Activated T-cell treated with anti-CD3 and anti-CD28 coated beads for 24 hours (primary cell): ENCODE results near the gene EXOSC7.

ENCODE experiments used
- DNase-seq: peaks from one replicate; pipeline ENCODE4 v3.0.0-alpha.2; 2020; ENCODE audit warnings: low read depth

Gene EXOSC7

DNA sequence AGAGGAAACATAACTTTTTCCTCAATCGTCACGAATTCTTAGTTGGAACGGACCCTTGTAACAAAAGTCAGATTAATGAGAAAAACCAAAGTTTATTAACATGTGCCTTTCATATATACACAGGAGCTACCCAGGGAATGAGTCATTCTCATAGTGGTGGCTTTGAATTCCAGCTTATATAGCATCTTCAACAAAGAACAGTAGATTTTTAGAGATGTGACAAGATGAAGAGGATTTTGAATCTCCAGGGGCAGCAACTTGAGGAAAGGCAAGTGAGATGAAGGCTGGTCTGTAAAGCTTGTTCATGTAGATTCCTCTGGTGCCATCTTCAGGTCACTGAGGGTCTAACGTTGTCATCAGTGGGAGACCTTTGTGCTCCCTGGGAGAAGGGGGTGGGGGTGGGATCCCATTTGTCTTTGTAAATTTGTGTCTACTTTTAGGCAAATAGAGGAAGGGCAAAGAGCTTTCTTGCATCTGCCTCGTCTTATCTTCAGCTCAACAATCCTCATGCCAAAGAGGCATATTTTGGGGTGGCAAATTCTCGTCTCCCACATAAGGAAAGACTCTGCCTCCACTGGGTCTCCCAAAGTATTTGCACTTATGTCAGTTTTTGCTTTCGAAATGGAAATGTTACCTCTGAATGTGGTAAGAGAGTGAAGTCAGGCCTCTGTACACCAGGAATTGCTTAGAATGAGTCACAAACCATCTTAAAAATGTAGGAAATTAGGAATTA is 79.5 kb downstream of the EXOSC7 start:
- no peak for DNase-seq

DNA sequence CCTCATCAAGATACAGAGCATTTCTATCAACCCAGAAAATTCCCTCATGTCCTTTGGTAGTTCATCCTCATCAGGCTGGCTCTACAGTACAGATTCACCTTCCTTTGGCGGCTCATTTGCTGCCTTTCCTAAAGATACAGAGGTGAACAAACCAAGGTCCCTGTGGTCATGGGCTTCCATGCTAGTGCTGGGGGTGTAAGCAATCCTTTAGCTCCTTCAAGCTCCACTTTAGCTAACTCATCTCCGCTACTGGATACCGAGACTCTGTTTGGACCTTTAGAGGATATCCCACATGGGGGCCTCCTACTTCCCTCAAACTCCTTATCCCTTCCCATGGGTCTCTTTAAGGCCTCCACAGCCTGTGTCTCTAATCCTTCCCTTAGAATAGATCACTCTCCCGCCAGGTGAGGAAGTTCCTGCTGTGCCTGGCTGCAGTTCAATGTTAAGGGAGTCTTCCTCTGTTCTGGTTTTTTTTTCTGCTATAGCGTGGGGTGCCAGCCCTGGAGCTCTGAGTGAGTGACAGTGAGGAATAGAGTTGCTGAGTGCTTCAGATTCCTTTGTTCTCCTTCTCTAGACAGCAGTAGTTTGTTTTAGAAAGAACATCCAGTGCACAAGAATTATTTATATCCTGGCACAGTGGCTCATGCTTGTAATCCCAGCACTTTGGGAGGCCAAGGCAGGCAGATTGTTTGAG is 80.7 kb downstream of the EXOSC7 start:
- no peak for DNase-seq

DNA sequence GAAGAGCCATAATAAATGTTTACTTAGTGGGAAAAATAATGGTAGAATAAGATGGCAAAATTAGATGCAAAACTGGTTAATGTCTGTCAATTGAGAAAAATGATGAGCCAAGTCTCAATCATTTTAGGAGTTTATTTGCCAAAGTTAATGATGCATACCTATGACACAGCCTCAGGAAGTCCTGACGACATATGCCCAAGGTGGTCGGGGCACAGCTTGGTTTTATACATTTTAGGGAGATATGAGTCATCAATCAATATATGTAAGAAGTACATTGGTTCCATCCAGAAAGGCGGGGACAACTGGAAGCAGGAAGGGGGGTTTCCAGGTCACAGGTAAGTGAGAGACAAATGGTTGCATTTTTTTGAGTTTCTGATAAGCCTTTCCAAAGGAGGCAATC is 81.5 kb downstream of the EXOSC7 start:
- DNase-seq = no peak

DNA sequence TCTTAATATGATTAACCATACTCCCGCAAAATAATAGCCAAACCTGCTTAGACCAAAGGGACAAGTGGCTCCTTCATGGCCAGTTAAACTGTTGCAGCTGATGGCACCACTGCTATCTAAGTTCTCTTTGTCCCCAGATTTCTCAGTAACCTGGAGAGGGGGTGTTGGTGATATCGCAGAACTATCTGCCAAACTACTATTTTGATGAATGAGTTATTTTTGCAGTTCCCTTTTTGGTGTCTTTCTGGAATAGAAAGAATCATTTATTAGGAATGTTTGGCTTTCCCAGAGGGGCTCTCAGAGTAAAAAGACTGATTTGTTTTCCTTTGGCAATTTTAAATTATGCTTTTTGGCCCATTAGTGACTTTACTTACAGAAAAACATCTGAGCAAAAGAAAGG is 83.1 kb downstream of the EXOSC7 start:
- DNase-seq = no peak

DNA sequence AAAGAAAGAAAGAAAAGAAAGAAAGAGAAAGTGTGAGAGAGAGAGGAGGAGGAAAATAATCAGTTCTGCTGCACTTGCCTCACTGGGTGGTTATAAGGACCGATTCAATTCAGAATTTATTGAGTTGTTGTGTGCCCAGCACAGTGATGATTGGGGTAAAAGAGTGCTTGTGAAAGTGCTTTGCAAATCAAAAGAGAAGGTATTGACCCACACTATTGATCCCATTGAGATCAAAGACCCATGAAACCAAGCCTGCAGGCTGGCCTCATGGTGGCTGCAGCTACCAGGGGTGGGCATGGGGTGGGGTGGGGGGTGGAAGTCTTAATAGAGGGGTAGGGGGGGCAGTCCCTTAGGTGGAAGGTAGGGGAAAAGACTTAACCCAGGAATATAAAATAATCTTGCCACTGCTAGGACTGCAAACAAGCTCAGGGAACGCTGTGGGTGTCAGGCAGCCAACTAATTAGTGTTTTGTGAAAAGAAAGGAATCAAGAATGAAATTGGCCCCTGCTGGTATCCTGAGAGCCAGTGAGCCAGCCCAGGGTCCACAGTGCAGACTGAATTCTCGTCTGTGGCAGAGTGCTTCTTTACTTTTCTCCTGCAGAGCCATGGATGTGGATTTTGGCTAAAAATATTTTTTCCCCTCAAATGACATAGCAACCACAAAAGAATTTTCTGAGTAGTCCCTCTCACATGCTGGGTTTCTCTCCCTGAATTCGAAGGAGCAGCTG is 84.3 kb downstream of the EXOSC7 start:
- DNase-seq = no peak
